ENCODE data around the gene PHF21A.

- TF ChIP-seq CTCF (IDR thresholded peaks at IDR 0.05 in 2 of 3, conservative IDR thresholded peaks at IDR 0.05 in 1 of 3; ENCODE audit: control insufficient read depth in 2 of 3, extremely low read depth in 1 of 3, insufficient read depth in 1 of 3, low read depth in 3 of 3, low read length in 3 of 3) (no peak), ZNF207 (IDR thresholded peaks at IDR 0.05; ENCODE audit: borderline replicate concordance) (no peak), SREBF2 (IDR thresholded peaks at IDR 0.05; ENCODE audit: low read length) (no peak), POLR2AphosphoS5 (IDR thresholded peaks at IDR 0.05; ENCODE audit: low read length) (no peak), TCF12 (IDR thresholded peaks at IDR 0.05; ENCODE audit: low read depth, low read length) (no peak), ETV6 (conservative IDR thresholded peaks at IDR 0.05 in 1 of 2, IDR thresholded peaks at IDR 0.05 in 1 of 2; ENCODE audit: borderline replicate concordance in 1 of 2, low read depth in 1 of 2) (no peak)
These were observed 211.4 kb downstream of the PHF21A start for GRCh38 chr11:45909594-45910475.

All from GM12878 (cell line).